NCI-H2196 treated with DMSO at 0.1 percent for 48 hours (cell line): Measurements from ENCODE around the gene OPA1.
"Not testable (repeated sequence)": the region's sequence is repeated elsewhere in the genome, so short reads cannot be mapped to it uniquely, and the experiment has no call there.

Source experiments
- DNase-seq: peaks from one replicate; lab custom pipeline; 2025; ENCODE audit not compliant: unreplicated experiment; lab: John Stamatoyannopoulos, UW

Gene OPA1

GRCh38 chr3:193586526-193586925, 6.5 kb upstream of the OPA1 start:
- no peak for DNase-seq

- no peak for DNase-seq
Measured at GRCh38 chr3:193589129-193589528, 3.9 kb upstream of the OPA1 start.

DNA sequence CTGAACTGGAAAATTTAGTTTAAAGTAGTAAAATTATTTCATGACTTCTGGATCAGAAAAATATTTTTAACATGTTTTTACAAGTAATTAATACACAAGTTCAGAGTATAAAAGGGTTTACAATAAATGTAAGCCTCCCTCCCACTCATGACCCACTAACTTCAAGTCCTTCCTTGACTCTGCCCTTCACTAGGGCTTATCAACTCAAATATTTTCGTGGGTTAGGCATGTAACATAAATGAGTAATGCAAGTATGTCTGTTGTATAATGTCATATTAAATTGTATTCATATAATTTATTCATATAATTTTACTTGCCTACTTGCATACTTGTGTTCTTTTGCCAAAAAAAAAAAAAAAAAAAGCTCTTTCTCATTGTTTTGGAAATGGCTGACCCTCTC, 3.4 kb upstream of the OPA1 start:
- no peak for DNase-seq

DNA sequence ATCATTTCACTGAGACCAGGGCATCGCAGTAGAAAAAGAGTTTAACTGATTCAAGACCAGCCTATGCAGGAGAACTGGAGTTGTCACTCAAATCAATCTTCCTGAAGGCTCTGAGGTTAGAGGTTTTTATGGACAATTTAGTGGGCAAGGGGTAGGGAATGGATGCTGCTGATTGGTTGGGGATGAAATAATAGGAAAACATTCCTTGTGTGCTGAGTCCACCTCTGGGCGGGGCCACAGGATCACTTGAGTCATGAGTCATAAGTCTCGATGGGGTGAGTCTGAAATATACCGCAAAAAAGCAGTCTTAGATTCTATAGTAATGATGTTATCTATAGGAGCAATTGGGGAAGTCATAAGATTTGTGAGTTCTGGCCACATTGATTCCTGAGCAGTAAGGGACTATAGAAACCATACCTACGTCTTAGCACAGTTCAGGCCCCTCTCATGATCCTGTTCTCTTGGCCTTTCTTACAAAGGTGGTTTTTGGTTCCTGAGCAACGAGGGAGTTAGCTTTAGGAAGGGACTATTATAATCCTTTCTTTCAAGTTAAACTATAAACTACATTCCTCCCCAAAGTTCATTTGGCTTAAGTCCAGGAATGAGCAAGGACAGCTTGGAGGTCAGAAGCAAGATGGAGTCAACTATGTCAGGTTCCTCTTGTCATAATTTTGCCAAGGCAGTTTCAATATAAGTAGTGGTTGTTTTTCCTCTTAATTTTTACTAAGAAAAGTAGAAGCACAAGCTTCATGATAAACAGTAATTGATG, 2.7 kb upstream of the OPA1 start:
- no peak for DNase-seq

- DNase-seq, result no peak
Measured at GRCh38 chr3:193593668-193594030, 641 bp downstream of the OPA1 start.

- no peak for DNase-seq
Measured at GRCh38 chr3:193594946-193595689, 2.1 kb downstream of the OPA1 start.

GRCh38 chr3:193595939-193596487, 3.0 kb downstream of the OPA1 start:
- DNase-seq, result no peak

GRCh38 chr3:193598202-193598601, 5.2 kb downstream of the OPA1 start:
- DNase-seq, result no peak

GRCh38 chr3:193599393-193599792, 6.4 kb downstream of the OPA1 start:
- DNase-seq, result no peak

DNA sequence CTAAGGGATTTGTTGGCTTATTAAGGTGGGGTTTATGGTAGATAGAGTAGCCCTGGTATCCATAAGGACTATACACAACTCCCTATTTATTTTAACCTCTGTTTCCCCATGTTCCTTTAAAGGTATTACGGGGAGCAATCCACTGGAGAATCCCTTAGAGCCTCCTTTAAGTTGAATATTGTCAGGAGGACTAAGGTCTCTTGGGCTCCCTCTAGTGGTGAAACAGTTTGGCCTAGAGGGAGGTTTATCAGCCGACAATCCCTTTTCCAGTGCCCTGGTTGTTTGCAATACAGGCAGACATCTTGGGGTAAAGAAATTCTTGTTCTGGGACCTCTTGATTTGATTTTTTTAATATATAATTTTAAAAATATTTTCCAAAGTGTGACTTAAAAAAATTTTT, 12.9 kb downstream of the OPA1 start:
- peak; percentile 21 for DNase-seq

DNA sequence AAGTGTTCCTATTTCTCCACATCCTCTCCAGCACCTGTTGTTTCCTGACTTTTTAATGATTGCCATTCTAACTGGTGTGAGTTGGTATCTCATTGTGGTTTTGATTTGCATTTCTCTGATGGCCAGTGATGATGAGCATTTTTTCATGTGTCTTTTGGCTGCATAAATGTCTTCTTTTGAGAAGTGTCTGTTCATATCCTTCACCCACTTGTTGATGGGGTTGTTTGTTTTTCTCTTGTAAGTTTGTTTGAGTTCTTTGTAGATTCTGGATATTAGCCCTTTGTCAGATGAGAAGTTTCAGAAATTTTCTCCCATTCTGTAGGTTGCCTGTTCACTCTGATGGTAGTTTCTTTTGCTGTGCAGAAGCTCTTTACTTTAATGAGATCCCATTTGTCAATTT, 13.9 kb downstream of the OPA1 start:
- not testable (repeated sequence) for DNase-seq

DNA sequence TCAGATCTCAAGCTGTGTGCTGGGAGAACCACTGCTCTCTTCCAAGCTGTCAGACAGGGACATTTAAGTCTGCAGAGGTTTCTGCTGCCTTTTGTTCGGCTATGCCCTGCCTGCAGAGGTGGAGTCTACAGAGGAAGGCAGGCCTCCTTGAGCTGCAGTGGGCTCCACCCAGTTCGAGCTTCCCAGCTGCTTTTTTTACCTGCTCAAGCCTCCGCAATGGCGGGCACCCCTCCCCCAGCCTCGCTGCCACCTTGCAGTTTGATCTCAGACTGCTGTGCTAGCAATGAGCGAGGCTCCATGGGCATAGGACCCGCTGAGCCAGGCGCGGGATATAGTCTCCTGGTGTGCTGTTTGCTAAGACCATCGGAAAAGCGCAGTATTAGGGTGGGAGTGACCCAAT, 17.5 kb downstream of the OPA1 start:
- not testable (repeated sequence) for DNase-seq

GRCh38 chr3:193614430-193614829, 21.4 kb downstream of the OPA1 start:
- DNase-seq, result no peak

GRCh38 chr3:193617628-193618027, 24.6 kb downstream of the OPA1 start:
- no peak for DNase-seq

GRCh38 chr3:193620057-193620456, 27.0 kb downstream of the OPA1 start:
- no peak for DNase-seq

DNA sequence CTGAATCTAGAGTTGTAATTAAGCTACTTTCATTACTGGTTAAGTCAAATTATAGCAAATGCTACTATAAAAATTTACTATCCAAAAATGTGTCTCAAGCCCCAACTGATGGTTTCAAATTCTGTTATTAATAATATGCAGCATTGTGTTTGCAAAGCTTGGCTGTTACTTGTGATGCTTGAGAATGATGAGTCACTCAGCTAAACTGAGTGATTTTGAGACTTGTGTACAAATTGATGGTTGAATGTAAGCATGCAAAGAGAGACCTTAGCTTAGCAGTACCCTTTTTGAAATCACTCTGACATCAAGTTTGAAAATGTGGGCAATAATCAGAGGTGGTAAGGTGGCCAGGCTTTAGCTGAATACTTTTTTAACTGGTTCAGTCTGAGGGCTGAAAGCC, 27.6 kb downstream of the OPA1 start:
- DNase-seq, result no peak

- no peak for DNase-seq
Measured at GRCh38 chr3:193621127-193621526, 28.1 kb downstream of the OPA1 start.

DNA sequence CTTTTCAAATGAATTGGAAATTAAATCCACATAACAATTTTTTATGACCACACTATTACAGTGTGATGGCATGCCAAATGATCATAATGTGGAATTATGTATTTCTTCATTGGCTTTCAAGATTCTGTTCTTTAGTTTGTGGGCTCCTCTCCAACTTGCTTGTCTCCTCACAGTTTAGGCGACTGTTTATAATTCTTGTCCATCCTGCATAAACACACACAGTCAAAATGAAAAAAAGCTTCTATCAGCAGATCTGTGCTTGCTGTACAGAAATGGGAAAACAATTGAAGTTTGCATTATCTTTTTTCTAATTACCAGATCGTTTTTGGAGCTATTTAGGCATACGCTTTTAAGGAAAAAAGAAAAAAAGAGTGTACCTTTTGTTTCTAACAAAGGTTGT, 37.0 kb downstream of the OPA1 start:
- DNase-seq, result no peak

- DNase-seq, result no peak
Measured at GRCh38 chr3:193637831-193638230, 44.8 kb downstream of the OPA1 start.

GRCh38 chr3:193638833-193639232, 45.8 kb downstream of the OPA1 start:
- DNase-seq, result no peak

DNA sequence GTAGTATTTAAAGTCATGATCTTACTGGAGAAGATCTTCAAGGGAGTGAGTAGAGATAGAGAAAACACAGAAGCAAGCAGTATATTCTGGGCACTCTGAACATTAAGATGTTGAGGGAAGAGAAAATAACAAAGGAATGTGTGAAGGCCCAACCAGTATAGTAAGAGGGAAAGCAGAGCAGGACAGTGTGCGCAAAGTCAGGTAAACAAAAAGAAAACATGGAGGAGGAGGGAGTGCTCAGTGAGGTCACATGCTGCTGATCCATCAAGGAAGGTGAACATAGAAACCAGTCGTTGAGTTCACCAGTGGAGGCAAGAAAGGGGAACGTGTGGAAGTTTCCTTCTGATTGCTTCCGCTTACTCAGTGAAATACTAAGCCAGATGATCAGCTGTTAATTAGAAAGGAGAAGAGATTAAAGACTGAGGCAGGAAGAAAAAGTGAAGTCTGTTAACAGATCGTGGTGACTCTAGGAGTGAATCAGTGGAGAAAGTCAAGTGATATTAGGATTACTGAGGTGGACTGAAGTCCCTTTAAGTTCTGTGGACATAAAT, 47.2 kb downstream of the OPA1 start:
- DNase-seq, result no peak
